ENCODE data around the gene ANGPTL7. TPM values are rescaled to one million over a fixed set of nuclear protein-coding genes. Genes with fewer than 3 reads are reported as not detected.

ANGPTL7 gene
- total RNA-seq, 4 donors from 2014 or later = 4.2 to 16.9 (median 6.9) TPM

- Histone ChIP-seq H3K4me3 (no peak overlapping the region), H3K27ac (replicated peaks in 1 of 4) (no peak overlapping the region), H3K9me3 (no peaks in the 10 kb centered on the region), H3K36me3 (peaks cover 46 to 93% (median 67%) of the 10 kb centered on the region in 4 donors), H3K4me1 (peaks cover 0 to 22% (median 14%) of the 10 kb centered on the region in 4 donors), H3K27me3 (no peaks in the 10 kb centered on the region)
- WGBS = 71% methylated on average over 12 of the region's 12 CpGs
- no peak for TF ChIP-seq CTCF (IDR thresholded peaks at IDR 0.05)
- no peak for TF ChIP-seq EP300 (IDR thresholded peaks at IDR 0.05)
- no peak for TF ChIP-seq POLR2A (IDR thresholded peaks at IDR 0.05; ENCODE audit: low read depth)
- no peak for TF ChIP-seq POLR2AphosphoS5 (IDR thresholded peaks at IDR 0.05)
- intact Hi-C loops (cut with DNase I) = no loop called here
- DNase-seq (ENCODE audit: extremely low spot score) = no peak
Observed at GRCh38 chr1:11144570-11145256, 44.4 kb upstream of the ANGPTL7 start.

- no peak for DNase-seq (ENCODE audit: extremely low spot score)
- peaks cover 47 to 92% (median 63%) of the 10 kb centered on the region in 4 donors for H3K36me3 ChIP-seq
- intact Hi-C loops (cut with DNase I) = no loop called here
Observed at GRCh38 chr1:11145741-11146140, 43.4 kb upstream of the ANGPTL7 start.

GRCh38 chr1:11147197-11147770 lies 41.9 kb upstream of the ANGPTL7 start:
- Histone ChIP-seq H3K27ac (replicated peaks in 1 of 4) (no peak overlapping the region), H3K27me3 (no peaks in the 10 kb centered on the region), H3K4me1 (peaks cover 18 to 39% (median 29%) of the 10 kb centered on the region in 4 donors), H3K4me3 (no peak overlapping the region), H3K36me3 (peaks cover 47 to 94% (median 62%) of the 10 kb centered on the region in 4 donors), H3K9me3 (no peaks in the 10 kb centered on the region)
- intact Hi-C loops (cut with DNase I) = no loop called here
- WGBS = 62% methylated on average over 4 of the region's 4 CpGs
- TF ChIP-seq CTCF (IDR thresholded peaks at IDR 0.05) (no peak), POLR2A (IDR thresholded peaks at IDR 0.05; ENCODE audit: low read depth) (no peak), POLR2AphosphoS5 (IDR thresholded peaks at IDR 0.05) (no peak), EP300 (IDR thresholded peaks at IDR 0.05) (no peak)
- DNase-seq (ENCODE audit: extremely low spot score) = no peak

More at GRCh38 chr1:11145741-11146140, 43.4 kb upstream of the ANGPTL7 start:
- Histone ChIP-seq H3K27me3 (no peaks in the 10 kb centered on the region), H3K9me3 (no peaks in the 10 kb centered on the region), H3K27ac (replicated peaks in 1 of 4) (no peak overlapping the region), H3K4me1 (peaks cover 4 to 25% (median 18%) of the 10 kb centered on the region in 4 donors), H3K4me3 (no peak overlapping the region)
- WGBS = 87% methylated on average over 6 of the region's 6 CpGs
- no peak for TF ChIP-seq CTCF (IDR thresholded peaks at IDR 0.05)
- no peak for TF ChIP-seq POLR2A (IDR thresholded peaks at IDR 0.05; ENCODE audit: low read depth)

- Histone ChIP-seq H3K27me3 (no peaks in the 10 kb centered on the region), H3K4me1 (peaks cover 9 to 29% (median 21%) of the 10 kb centered on the region in 4 donors), H3K9me3 (no peaks in the 10 kb centered on the region), H3K27ac (replicated peaks in 1 of 4) (no peak overlapping the region), H3K36me3 (peaks cover 32 to 87% (median 51%) of the 10 kb centered on the region in 4 donors), H3K4me3 (no peak overlapping the region)
- no peak for DNase-seq (ENCODE audit: extremely low spot score)
- intact Hi-C loops (cut with DNase I) = no loop called here
- TF ChIP-seq POLR2A (IDR thresholded peaks at IDR 0.05; ENCODE audit: low read depth) = no peak
- TF ChIP-seq CTCF (IDR thresholded peaks at IDR 0.05) = no peak
- no peak for TF ChIP-seq EP300 (IDR thresholded peaks at IDR 0.05)
- TF ChIP-seq POLR2AphosphoS5 (IDR thresholded peaks at IDR 0.05) = no peak
- WGBS = 76% methylated on average over 3 of the region's 3 CpGs
Observed at GRCh38 chr1:11150326-11150725, 38.8 kb upstream of the ANGPTL7 start.
